ENCODE data around the gene RIN3. TPM values are rescaled to one million over a fixed set of nuclear protein-coding genes. Genes with fewer than 3 reads are reported as not detected.
"Not testable (repeated sequence)": the region's sequence is repeated elsewhere in the genome, so short reads cannot be mapped to it uniquely, and the experiment has no call there.

RIN3 gene
- total RNA-seq, 1 donor from 2014 or later = 12.1 TPM

DNA sequence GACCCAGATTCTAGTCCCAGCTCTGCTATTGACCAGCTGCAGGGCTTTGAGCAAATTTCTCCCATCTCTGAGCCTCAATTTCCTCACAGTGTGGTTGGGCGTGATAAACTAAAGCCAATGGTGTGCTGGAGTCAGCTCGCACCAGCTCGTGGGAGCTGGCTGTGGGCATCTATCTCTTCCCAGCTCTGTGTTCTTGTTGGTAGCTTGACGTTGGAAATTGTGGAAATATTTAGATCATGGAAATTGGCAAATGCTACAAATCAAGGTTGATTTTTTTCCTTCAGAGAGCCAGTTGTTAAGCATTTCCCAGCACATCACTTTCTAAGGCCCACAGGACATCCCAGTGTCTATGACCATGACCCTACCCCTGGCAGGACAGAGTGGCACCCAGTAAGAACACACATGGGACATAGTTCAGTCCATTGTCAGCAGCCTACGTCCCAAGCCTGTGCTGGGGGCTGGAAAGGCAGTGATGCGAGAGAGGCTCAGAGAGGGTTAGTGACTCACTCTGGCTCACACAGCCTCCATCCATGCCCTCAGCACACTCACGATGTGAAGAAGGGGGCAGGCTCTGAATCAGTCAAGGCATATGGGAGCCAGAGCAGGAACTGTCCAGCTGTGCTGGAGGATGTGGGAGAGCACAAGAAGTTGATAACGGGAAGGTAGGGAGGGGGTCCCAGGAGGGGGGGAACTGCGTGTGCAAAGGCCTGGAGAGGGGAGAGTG is 157.2 kb downstream of the RIN3 start:
- DNase-seq (ENCODE audit: low spot score) = no peak
- intact Hi-C loops (cut with DNase I) = no loop called here

GRCh38 chr14:92673601-92674150 is 160.1 kb downstream of the RIN3 start:
- DNase-seq (ENCODE audit: low spot score) = no peak
- intact Hi-C loops (cut with DNase I) = no loop called here

GRCh38 chr14:92675421-92675820 is 161.8 kb downstream of the RIN3 start:
- intact Hi-C loops (cut with DNase I) = no loop called here
- peak; percentile 10 for DNase-seq (ENCODE audit: low spot score)

DNA sequence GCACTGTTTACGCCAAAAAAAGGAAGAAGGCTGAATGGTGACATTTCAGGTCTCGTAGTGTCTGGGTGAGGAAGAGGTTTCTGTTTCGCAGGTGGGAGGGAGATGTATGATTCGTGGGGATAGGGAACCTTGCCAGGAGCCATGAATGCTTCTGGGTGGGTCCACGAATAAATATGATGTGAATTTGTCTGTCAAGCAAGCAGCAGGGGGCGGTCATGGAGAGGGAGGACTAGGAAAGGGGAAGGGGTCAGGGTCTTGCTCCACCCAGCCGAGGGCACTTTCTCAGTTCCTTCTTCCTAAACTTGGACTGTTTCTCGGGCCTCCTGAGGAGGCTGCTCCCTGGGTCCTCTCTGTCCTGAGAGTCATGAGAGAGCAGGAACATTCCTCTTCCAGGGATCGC is 162.4 kb downstream of the RIN3 start:
- intact Hi-C loops (cut with DNase I) = no loop called here
- DNase-seq (ENCODE audit: low spot score) = peak; percentile 73

- intact Hi-C loops (cut with DNase I) = no loop called here
- DNase-seq (ENCODE audit: low spot score) = peak; percentile 55
Measured at GRCh38 chr14:92676403-92677086, 163.0 kb downstream of the RIN3 start.

DNA sequence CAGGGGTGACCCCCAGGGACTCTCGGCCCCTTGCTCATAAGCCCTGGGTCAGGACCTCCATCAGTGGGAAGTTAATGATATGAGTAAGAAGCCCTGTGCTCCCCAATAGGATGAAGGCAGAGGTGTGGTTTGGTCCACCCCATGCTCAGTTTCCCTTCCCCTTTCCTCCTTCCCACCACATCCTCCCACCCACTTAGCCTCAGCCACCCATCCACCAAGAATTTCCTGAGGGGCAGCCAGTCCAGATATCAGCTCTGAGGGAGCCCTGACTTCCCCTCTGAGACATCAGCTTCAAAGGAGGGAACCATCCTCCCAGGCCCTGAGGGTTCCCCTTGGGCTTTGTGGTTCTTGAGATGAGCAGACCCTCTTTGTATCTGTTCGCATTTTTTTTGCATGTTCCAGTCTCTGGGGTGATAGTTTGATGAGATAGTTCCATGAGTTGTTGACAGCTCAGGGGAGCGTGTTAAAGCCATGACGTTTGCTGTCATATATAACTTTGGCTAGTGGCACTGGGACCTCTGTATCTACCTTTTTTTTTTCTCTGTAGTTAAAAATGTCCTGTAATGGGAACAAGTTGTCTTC is 163.6 kb downstream of the RIN3 start:
- DNase-seq (ENCODE audit: low spot score) = no peak
- intact Hi-C loops (cut with DNase I) = no loop called here

DNA sequence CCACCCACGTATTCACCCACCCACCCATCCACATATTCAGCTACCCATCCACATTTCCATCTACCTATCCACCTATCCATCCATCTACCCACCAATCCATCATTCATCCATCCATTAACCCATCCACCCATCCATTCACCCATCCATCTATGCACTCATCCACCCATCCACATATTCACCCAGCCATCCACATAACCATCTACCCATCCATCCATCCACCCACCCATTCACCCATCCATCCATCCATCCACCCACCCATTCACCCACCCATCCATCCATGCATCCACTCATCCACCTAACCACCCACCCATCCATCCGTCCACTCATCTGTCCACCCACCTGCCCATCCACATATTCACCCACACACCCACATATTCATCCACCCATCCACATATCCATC is 164.4 kb downstream of the RIN3 start:
- peak; percentile 41 for DNase-seq (ENCODE audit: low spot score)
- intact Hi-C loops (cut with DNase I) = no loop called here

DNA sequence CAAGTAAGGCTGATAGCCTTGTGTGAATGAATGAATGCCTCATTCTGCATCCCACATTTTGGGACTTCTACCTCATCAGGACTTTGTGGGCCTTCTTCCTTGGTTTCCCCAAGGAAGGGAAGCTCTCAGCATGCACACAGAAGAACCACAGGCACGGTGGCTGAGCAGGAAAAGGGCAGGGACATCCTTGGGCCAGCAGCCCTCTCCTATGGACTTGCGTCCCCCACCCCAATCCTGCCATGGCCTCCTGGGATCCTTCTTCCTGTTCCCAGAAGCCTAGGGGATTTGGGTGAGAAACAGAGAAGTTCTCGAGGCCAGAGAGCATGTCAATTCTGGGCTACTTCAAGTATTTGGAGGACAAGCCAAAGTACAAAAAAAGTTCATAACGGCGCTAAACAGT is 165.2 kb downstream of the RIN3 start:
- intact Hi-C loops (cut with DNase I) = no loop called here

GRCh38 chr14:92679246-92679645 is 165.7 kb downstream of the RIN3 start:
- no peak for DNase-seq (ENCODE audit: low spot score)
- intact Hi-C loops (cut with DNase I) = no loop called here

More for the DNA sequence above, 165.2 kb downstream of the RIN3 start:
- DNase-seq (ENCODE audit: low spot score) = no peak

DNA sequence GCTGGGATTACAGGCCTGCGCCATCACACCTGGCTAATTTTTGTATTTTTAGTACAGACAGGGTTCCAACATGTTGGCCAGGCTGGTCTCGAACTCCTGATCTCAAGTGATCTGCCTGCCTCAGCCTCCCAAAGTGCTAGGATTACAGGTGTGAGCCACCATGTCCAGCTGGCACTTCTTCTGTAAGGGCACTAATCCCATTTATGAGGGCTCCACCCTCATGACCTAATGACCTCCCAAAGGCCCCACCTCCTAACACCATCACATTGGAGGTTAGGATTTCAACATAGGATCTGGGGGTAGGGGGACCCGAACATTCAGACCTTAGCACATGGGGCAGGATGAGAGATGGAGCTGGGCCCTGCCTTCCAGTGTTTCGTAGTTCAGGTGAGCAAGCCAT is 166.7 kb downstream of the RIN3 start:
- DNase-seq (ENCODE audit: low spot score) = not testable (repeated sequence)
- intact Hi-C loops (cut with DNase I) = loop anchor here (5.0 to 10.0 kb wide), 3 partner anchors 226 to 558 kb away; partner anchors contain the start of genes CPSF2 and NDUFB1

- intact Hi-C loops (cut with DNase I) = loop anchor here (5.0 to 10.0 kb wide), 3 partner anchors 226 to 559 kb away; partner anchors contain the start of genes CPSF2 and NDUFB1
- DNase-seq (ENCODE audit: low spot score) = peak; percentile 90
Measured at GRCh38 chr14:92680781-92681650, 167.4 kb downstream of the RIN3 start.

DNA sequence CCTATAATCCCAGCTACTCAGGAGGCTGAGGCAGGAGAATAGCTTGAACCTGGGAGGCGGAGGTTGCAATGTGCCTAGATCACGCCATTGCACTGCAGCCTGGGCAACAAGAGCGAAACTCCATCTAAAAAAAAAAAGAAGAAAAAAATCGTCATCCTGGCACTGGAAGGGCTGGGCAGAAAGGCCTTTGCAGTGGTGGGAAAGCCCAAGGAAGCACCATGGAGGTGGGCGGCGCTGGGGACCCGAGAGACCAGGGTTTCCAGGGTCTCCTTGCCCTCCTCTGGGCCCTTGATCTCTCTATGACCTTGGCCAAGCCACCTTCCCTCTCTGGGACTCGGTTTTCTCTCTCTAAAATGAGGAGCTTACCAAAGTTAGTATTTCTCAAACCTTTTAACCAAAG is 169.5 kb downstream of the RIN3 start:
- intact Hi-C loops (cut with DNase I) = loop anchor here (5.0 to 10.0 kb wide), 3 partner anchors 228 to 561 kb away; partner anchors contain the start of genes CPSF2 and NDUFB1
- DNase-seq (ENCODE audit: low spot score) = no peak

DNA sequence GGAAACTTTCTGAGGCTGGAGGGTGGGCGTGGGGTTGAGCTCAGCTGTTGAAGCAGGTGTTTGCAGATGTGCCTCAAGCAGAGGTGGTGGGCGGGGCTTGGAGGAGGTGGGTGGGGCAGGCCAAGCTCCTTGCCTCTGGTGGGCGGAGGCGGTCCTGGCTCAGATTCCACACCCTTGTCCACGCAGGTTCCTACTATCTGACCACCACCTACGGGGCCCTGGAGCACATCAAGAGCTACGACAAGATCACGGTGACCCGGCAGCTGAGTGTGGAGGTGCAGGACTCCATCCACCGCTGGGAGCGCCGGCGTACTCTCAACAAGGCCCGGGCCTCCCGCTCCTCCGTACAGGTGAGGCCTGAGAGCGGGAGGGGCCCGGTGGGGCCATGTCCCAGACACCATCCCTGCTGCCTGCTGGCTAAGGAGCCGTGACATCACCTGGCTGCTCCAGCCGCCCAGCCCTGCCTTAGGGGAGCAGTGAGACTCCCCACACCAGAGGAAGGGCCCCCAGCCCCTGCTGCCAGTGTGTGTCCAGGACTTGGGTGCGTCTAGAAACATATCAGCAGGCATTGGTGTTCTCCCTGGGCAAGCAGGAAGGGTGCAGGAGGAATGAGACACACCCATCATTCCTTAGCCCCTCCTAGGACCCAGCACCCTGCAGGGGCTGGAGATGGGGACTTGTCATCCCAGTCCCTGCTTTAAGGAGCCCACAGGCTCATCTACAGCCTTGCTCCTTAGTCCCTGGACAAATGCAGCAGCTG is 171.4 kb downstream of the RIN3 start:
- no peak for DNase-seq (ENCODE audit: low spot score)
- intact Hi-C loops (cut with DNase I) = loop anchor here (5.0 to 10.0 kb wide), 3 partner anchors 230 to 563 kb away; partner anchors contain the start of genes CPSF2 and NDUFB1

- intact Hi-C loops (cut with DNase I) = loop anchor here (10.0 kb wide), 1 partner anchor 231 kb away; no protein-coding TSS in a partner anchor
- DNase-seq (ENCODE audit: low spot score) = no peak
Measured at GRCh38 chr14:92685784-92686355, 172.3 kb downstream of the RIN3 start.

DNA sequence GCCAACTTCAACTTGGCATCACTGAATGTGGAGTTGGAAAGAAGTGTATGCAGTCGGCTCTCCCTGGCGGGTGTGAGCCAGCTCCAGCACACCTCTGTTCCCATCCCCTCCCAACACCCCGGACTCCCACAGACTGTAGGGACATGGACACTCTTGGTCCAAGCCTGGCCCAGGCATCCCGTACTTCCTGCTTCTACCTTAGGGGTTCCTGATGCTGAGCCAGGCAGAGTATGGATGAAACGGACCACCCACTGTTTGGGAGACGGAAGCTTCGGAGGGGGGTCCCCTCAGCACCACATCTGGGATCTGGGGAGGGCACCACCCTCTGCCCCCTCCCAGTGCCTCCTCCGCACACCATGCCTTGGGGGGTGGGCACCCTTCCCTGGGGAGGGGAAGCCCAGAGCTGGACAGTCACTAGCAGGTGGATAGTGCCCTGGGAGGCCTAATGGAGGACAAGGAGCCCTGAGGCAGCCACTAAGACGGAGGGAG is 172.9 kb downstream of the RIN3 start:
- intact Hi-C loops (cut with DNase I) = loop anchor here (10.0 kb wide), 1 partner anchor 232 kb away; no protein-coding TSS in a partner anchor
- DNase-seq (ENCODE audit: low spot score) = no peak

DNA sequence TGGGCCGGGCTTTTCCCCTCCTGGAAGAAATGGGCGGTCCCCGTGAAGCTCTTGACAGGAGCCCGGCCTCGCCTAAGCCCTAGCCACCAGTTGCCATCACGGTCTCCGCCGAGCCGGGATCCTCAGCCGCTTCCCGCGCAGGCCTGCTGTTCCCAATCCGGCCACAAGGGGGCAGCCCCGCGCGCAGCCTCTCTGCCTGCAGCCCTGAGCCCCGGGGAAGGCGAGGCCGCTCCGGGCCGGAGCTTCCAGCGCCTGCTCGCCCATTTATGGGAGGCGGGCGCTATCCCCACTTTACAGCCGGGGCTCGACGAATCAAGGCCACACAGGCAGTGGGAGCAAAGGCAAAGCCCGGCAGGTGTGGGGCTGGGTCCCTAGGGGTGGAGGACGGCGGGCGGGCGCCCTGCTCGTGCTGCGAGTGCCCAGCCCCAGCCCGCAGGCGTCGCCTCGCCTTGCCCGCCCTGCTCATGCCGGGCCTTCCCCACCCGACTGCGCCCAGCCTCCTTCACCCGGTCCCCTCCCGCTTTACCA is 173.4 kb downstream of the RIN3 start:
- intact Hi-C loops (cut with DNase I) = loop anchor here (10.0 kb wide), 1 partner anchor 232 kb away; no protein-coding TSS in a partner anchor
- DNase-seq (ENCODE audit: low spot score) = peak; percentile 90

DNA sequence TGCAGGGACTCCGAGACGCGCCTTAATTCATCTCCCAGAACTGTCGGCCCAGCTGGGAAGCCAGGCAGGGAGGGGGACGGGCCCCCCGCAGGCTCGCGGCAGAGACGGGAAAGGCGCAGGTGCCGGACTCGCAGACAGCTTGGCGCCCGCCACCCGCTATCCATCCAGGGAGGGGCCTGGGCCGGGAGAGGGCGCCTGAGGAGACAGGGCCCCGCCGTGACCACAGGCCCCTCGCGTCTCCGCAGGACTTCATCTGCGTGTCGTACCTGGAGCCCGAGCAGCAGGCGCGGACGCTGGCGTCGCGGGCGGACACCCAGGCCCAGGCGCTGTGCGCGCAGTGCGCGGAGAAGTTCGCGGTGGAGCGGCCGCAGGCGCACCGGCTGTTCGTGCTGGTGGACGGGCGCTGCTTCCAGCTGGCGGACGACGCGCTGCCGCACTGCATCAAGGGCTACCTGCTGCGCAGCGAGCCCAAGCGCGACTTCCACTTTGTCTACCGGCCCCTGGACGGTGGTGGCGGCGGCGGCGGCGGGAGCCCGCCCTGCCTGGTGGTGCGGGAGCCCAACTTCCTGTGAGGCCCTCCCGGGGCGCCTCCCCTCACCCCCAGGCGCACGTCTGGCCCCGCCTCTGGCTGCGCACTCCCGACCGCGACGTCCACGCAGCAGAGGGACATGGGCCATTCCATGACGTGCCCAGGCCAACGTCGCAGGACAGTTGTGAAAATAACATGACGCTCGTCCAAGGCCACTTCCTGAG is 174.3 kb downstream of the RIN3 start:
- intact Hi-C loops (cut with DNase I) = loop anchor here (10.0 kb wide), 1 partner anchor 233 kb away; no protein-coding TSS in a partner anchor

More for the DNA sequence above, 174.3 kb downstream of the RIN3 start:
- no peak for DNase-seq (ENCODE audit: low spot score)
